Activated CD4-positive, alpha-beta T cell treated with anti-CD3 and anti-CD28 coated beads, Interleukin-10, Interleukin-2, amounts not matched to agents 100 ng/mL and 50 ng/mL, durations not matched to agents 16 hours and 8 hours (primary cell): ENCODE results near the gene TMEM184B.
"Not testable (repeated sequence)": the region's sequence is repeated elsewhere in the genome, so short reads cannot be mapped to it uniquely, and the experiment has no call there.

Experiments
- DNase-seq: peaks from one replicate; pipeline ENCODE4 v3.0.0-alpha.2; 2020

The TMEM184B gene

DNA sequence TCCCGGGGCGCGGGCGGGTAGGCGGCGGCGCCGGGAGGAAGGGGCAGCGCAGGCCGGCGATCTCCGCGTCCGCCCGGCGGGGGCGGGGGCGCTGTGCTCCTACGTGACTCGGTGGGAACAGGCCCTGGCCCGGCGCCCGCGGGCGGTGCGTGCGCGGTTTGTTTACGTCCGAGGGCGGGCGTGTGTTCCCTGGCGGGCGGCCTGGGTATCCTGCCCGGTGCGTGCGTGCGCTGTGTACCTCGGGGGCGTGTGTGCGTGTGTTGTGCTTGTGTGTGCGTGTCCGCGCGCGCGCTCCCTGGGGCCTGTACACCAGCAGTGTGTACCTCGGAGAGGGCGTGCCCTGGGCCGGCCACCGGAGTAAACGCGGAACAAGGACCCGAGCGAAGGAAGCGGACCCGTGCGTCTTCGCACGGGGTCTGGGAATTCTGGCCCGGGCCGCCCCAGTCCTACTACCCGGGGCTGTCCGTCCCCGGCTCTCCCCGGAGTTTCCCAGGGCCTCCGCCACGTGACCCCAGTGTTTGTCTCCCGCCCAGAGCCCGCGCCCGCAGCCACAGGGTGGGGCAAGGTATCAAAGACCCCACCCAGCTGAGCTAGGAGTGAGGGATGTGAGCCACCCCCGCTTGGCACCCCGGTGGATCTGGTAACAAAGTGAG lies 70.2 kb downstream of the TMEM184B start:
- peak; percentile 65 for DNase-seq

- DNase-seq = peak; percentile 97
Observed at GRCh38 chr22:38201711-38202436, 70.9 kb downstream of the TMEM184B start, which contains the start of gene MAFF. Gene MAFF, plus strand, starts transcription at chr22:38201994. Its CDS starts 11,860 bp downstream, at chr22:38213854.

DNA sequence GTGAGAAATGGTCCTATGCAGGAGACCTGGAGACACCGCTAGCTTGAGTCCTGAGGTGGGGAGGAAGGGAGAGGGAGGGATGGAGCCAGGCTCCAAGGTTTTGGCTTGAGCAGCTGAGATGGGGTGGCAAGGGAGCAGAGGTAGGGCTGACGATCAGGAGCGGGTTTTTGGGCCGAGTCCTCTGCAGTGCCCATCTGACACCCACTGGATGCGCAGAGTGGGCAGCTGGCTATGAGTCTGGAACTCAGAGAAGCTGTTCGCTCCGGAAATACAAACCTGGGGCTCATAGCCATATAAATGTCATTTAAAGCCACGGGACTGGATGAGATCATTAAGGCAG lies 71.5 kb downstream of the TMEM184B start:
- no peak for DNase-seq

- no peak for DNase-seq
Observed at GRCh38 chr22:38199826-38200559, 72.8 kb downstream of the TMEM184B start.

DNA sequence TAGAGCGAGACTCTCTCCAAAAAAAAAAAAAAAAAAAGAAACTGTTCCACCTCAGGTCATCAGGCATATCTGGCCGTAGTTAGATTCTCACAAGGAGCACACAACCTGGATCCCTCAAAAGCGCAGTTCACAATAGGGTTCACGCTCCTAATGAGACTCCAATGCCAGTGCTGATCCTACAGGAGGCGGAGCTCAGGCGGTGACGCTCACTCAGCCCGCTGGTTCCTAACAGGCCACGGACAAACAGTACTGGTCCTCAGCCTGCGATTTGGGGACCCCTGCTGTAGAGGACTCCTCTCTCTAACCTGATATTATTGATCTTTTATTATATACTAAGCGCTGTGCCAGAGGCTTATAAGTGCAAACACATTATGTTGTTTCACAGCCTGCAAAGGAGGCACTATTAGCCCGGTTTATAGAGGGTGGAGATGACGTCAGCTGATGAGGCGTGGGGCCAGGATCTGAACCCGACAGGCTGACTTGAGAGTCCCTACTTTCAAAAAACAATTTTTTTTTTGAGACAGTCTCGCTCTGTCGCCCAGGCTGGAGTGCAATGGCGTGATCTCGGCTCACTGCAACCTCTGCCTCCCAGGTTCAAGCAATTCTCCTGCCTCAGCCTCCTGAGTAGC lies 75.9 kb downstream of the TMEM184B start:
- no peak for DNase-seq

- DNase-seq = no peak
Observed at GRCh38 chr22:38193580-38193979, 79.2 kb downstream of the TMEM184B start.

- DNase-seq = no peak
Observed at GRCh38 chr22:38192475-38192863, 80.3 kb downstream of the TMEM184B start.

- DNase-seq = no peak
Observed at GRCh38 chr22:38191731-38192474, 80.9 kb downstream of the TMEM184B start.

- DNase-seq = no peak
Observed at GRCh38 chr22:38191055-38191454, 81.8 kb downstream of the TMEM184B start.

- no peak for DNase-seq
Observed at GRCh38 chr22:38190581-38190980, 82.2 kb downstream of the TMEM184B start.

- DNase-seq = no peak
Observed at GRCh38 chr22:38189104-38189503, 83.7 kb downstream of the TMEM184B start.

GRCh38 chr22:38187413-38188212 lies 85.2 kb downstream of the TMEM184B start:
- no peak for DNase-seq

DNA sequence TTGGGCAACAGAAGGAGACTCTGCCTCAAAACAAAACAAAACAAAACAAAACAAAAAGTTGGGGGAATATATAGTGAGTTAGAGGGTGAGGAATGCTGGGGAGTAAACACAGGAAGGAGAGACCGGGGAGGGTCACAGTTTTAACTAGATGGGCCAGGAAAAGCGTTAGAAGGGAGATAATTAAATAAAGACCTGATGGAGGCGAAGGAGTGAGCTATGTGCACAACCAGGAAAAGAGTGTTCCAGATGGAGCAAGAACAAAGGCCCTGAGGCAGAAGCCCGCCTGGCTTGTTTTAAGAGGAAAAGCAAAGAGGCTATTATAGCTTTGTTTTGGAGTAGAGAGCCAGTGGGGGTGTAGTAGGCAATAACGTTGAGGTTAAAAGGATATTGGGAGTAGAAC lies 86.4 kb downstream of the TMEM184B start:
- DNase-seq = no peak

DNA sequence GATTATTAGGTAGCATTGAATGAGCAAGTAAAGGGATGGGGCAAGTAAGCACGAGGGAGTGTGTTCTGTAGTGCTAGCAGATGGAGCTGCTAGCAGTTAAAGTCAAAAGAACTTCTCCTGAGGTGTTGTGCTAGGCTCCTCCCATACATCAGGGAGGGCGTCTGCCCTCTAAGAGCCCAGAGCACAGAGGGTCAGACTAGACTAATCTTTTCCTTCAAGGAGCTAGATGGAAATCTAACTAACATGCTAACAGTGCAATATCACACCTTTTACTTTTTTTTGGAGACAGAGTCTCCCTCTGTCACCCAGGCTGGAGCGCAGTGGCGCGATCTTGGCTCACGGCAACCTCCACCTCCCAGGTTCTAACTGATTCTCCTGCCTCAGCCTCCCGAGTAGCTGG lies 88.0 kb downstream of the TMEM184B start:
- no peak for DNase-seq

DNA sequence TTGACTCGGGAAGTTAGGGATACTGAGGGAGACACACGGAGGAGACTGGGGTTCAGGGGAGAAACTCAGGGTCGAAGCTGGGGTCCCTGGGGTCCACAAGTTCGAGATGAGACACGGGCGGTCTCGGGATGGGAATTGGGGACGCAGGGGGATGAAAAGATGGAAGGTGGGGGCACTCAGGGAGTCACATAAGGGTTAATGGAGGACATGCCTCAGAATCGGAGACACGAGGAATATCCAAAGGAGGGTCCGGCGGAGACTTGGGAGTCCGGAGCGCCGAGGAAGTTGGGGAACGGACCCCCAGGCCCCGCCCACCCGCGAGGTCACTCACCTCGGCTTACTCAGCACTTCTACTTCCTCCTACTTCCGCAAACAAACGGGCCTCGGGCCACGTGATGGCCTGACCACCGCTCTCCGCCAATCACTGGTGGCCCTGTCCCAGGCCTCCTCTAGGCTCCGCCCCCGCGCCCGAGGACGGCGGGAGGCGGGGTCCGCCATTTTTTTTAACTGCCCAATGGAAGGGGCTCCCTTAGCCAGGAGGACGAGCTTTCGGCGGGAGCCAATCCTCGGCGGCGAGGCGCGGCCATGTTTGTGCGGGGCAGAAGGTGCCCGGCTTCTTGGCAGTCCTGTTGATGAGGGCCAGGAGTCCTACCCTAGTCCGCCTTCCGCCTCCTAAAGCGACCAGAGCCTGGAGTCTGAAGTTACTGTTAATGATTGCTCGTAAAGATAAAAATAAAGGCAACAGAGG lies 91.2 kb downstream of the TMEM184B start, which contains the start of gene PLA2G6:
Gene PLA2G6 (minus strand): TSS at position 378 of the 748 bp plus-strand sequence. CDS start 12,404 bp downstream, outside the sequence.
- DNase-seq = peak; percentile 100

DNA sequence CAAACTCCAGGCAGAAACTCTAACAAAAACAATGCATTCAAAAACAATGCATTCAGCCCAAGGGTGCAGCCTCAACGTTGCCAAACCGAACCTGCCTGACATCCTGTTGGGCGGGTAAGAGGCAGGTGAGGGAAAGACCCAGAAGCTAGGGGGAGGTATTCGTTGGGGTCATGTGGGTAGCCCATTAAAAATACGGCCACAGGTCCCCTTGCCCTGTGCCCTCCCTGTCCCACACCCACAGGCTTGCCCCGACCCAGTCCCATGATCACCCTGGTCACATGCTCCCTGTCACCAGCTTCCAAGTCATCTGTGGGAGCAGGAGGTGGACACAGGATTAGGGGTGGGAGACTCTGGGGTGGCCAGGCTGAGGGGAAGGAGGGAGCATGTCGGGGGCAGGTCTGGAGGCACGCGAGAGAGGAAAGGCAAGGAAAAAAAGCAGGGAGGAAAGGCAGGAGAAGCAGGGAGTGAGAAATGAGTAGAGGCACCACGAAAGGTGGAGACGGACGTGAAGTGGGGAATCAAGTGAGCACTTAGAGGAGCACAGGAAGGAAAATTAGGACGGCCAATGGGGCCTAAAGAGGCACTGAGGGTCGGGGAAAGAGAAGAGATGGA lies 91.9 kb downstream of the TMEM184B start:
- DNase-seq = peak; percentile 58

GRCh38 chr22:38178605-38178937 lies 94.2 kb downstream of the TMEM184B start:
- DNase-seq = not testable (repeated sequence)

DNA sequence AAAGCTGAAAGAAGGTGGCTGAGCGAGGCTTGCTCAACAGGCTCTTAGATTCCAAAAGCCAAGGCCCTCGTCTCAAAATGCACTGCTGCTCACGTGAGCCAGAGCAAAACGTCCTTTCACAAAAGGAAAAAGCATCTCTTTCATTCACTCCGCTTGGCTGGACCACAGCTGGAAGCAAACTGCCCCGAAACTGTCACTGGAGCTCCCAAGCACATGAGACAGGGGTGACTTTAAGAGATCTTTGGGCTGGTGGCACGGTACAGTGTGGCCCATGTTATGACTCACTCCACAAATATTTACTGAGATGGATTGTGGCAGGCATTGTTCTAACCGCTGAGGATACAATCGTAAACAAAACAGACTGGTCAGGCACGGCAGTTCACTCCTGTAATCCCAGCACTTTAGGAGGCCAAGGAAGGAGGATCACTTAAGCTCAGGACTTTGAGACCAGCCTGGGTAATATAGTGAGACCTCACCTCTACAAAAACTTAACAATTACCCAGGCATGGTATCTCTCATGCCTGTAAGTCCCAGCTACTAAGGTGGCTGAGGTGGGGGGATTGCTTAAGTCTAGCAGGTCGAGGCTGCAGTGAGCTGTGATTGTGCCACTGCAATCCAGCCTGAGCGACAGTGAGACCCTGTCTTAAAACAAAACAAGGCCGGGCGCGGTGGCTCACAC lies 94.7 kb downstream of the TMEM184B start:
- DNase-seq = no peak

DNA sequence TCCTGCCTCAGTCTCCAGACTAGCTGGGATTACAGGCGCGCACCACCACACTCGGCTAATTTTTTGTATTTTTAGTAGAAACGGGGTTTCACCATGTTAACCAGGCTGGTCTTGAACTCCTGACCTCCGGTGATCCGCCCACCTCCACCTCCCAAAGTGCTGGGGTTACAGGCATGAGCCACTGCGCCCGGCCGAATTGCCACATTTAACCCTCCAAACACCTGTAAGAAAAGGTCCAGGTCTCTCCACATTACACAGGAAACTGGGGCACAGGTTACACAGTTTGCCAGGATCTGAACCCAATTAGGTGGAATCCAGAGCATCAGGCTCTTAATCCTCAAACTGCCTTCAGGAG lies 95.3 kb downstream of the TMEM184B start:
- not testable (repeated sequence) for DNase-seq

DNA sequence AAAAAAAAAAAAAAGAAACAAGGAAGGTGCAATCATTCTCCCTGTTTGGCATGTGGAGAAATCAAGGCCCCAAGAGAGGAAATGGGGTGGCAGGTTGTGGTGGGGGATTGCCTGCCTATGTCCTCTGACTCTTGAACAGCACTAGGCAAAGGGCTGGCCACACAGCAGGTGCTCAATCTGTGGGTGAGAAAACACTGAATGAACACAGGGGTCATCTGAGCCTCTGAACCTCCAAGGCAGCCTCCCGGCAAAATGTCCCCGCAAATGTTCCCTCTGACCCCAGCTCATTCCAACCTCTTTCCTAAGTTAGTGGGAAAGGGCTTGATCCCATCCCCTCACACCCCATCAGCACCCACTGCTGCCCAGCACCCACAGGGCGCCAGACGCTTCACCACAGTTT lies 95.8 kb downstream of the TMEM184B start:
- DNase-seq = peak; percentile 17
